HG02885 (cell line): ENCODE measurements around the gene SNX9.
"Not testable (repeated sequence)": the region's sequence is repeated elsewhere in the genome, so short reads cannot be mapped to it uniquely, and the experiment has no call there.

Source experiments
- ATAC-seq: cut with Tn5 transposase; IDR thresholded peaks from one replicate; pipeline ENCODE4 v1.9.1; 2021; ENCODE audit warnings: mild to moderate bottlenecking; ENCODE audit not compliant: unreplicated experiment, poor library complexity

The SNX9 gene

GRCh38 chr6:157967020-157967419 lies 144.0 kb downstream of the SNX9 start:
- no peak for ATAC-seq

GRCh38 chr6:157967486-157967885 lies 144.4 kb downstream of the SNX9 start:
- no peak for ATAC-seq

- not testable (repeated sequence) for ATAC-seq
Observed at GRCh38 chr6:157972177-157972576, 149.1 kb downstream of the SNX9 start.

- no peak for ATAC-seq
Observed at GRCh38 chr6:157974341-157974894, 151.4 kb downstream of the SNX9 start.

- ATAC-seq = no peak
Observed at GRCh38 chr6:157974967-157975366, 151.9 kb downstream of the SNX9 start.

- no peak for ATAC-seq
Observed at GRCh38 chr6:157975456-157975855, 152.4 kb downstream of the SNX9 start.

- ATAC-seq = no peak
Observed at GRCh38 chr6:157976345-157977175, 153.5 kb downstream of the SNX9 start.

- ATAC-seq = no peak
Observed at GRCh38 chr6:157977176-157977804, 154.2 kb downstream of the SNX9 start.

- no peak for ATAC-seq
Observed at GRCh38 chr6:157978021-157978783, 155.2 kb downstream of the SNX9 start.

- no peak for ATAC-seq
Observed at GRCh38 chr6:157980288-157981131, 157.5 kb downstream of the SNX9 start.

- peak; percentile 24 for ATAC-seq
Observed at GRCh38 chr6:157981132-157981394, 158.0 kb downstream of the SNX9 start.

GRCh38 chr6:157981395-157982101 lies 158.5 kb downstream of the SNX9 start, which contains the start of gene SYNJ2:
SYNJ2 (plus strand) TSS chr6:157981863; CDS start chr6:157981962, 99 bp downstream.
- ATAC-seq = peak; percentile 83

- ATAC-seq = peak; percentile 33
Observed at GRCh38 chr6:157982102-157982562, 159.1 kb downstream of the SNX9 start.

- ATAC-seq = no peak
Observed at GRCh38 chr6:157982563-157983405, 159.7 kb downstream of the SNX9 start.

- no peak for ATAC-seq
Observed at GRCh38 chr6:157983406-157984119, 160.5 kb downstream of the SNX9 start.

GRCh38 chr6:157984128-157984527 lies 161.1 kb downstream of the SNX9 start:
- no peak for ATAC-seq

GRCh38 chr6:157984686-157985225 lies 161.7 kb downstream of the SNX9 start:
- no peak for ATAC-seq
